GM21423 (cell line): ENCODE results near the gene GPR137.
A peak's percentile ranks its signal among the peaks of the same experiment; 100 is the strongest.
"Not testable (repeated sequence)": the region's sequence is repeated elsewhere in the genome, so short reads cannot be mapped to it uniquely, and the experiment has no call there.

Experiments used
- ATAC-seq: cut with Tn5 transposase; IDR thresholded peaks from one replicate; pipeline ENCODE4 v1.9.1; 2021; ENCODE audit warnings: mild to moderate bottlenecking, moderate library complexity; ENCODE audit not compliant: unreplicated experiment

GPR137 gene

DNA sequence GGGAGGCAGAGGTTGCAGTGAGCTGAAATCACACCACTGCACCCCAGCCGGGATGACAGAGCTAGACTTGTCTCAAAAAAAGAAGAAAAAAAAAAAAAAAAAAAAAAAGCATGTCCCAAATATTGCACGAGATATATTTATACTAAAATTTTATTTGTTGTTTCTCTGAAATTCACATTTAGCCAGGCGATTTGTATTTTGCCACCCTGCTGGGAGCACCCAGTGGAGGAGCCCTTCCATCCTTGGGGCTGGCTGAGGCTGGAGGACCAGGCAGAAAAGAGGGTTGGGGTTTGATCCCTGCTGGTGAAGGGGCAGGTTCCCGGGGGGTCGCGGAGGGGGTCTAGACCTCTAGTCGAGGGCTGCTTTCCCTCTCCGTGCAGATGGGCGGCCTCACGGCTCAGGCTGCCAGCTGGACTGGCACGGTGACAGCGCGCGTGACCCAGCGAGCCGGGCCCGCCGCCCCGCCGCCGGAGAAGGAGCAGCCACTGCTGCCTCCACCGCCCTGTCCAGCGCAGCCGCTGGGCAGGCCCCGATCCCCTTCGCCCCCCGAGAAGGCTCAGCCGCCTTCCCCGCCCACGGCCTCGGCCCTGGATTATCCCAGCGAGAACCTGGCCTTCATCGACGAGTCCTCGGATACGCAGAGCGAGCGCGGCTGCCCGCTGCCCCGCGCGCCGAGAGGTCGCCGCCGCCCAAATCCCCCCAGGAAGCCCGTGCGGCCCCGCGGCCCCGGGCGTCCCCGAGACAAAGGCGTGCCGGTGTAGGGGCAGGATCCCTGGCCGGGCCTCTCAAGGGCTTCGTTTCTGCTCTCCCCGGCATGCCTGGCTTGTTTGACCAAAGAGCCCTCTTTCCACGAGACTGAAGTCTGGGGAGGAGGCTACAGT is 13.6 kb downstream of the GPR137 start:
- ATAC-seq: no peak

DNA sequence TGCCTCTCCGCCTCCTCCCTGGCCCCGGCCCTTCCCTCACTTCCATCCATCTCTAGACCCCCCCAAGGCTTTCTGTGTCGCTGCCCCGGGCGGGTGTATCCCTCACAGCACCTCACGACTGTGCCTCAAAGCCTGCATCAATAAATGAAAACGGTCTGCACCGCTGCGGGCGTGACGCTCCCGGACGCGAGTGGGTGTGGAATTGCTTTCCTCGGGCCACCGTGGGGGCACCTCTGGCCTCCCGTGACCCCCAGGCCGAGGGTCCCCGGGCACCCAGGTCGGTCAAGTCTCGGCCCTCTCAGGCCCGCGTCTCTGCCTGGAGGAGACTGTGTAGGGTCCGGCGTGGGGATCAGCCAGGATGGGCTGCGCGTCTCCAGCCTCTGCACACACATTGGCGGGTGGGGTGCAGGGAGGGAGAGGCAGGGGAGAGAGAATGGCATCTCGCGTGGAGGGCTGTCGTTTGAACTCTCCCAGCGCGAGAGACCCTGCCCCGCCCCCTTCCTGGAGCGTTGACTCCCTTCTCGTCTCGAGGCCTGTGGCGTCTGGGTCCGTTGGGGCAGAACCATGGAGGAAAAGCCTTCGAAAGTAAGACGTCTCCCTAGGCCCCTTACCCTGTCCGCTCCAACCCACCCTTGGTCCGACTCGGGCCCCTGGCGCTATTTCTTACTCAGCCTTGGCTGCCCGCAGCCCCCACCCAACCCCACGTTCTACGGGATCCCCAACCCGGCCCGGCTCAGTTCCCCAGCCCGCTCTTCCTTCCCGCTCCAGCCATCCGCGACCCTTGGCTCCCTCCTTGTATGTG is 14.4 kb downstream of the GPR137 start, which contains the start of gene CATSPERZ:
TSS of gene CATSPERZ (plus strand) at position 512 of the 802 bp plus-strand sequence. CDS start at position 565, 53 bp downstream.
- ATAC-seq: no peak

DNA sequence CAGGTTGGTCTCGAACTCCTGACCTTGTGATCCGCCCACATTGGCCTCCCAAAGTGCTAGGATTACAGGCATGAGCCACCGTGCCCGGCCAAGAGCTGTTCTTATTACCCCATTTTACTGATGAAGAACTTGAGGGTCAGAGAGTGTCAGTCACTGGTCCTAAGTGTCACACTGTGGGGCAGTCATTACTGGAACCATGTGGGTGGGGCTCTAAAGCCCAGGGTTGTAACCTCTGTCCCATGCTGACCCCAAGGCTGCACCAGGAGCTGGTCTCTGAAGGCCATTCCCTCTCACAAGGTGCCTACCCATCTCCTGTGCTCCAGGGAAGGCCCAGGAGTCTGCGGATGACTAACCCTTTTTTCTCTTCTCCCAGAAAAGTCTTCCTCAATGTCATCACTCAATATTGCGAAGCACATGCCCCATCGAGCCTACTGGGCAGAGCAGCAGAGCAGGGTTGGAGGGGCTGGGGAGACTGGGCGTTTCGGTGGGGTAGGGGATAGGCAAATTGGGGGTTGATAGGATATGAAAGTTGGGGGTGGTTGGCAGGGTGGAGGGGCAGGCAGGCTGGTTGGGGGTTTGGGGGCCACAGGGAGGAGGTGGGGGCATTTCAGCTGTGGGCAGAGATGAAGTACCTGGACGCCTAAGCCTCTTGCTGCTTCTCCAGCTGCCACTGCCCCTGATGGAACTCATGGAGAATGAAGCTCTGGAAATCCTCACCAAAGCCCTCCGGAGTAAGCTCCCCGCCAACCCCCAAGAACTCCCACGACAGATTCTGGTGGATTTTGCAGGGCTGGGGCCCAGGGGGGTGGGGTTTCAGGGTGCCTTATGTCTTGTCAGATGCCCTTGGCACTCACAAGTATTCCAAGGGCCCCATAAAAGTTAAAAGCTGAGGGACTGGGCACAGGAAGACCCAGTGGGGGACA is 17.7 kb downstream of the GPR137 start:
- no peak for ATAC-seq

DNA sequence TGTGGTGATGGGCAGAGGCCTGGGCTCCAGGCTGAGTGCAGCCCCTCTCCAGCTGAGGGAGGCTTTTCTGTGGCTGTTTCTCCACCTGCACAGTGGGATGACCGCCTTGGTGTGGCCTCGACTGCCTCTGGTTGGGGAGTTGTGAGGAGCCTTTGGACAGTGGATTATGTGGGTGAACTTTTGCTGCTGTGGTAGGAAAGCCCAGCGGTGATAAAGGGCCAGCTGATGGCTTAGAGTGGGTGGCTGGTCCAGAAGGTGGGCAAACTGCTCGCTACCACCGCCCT is 18.3 kb downstream of the GPR137 start:
- no peak for ATAC-seq

DNA sequence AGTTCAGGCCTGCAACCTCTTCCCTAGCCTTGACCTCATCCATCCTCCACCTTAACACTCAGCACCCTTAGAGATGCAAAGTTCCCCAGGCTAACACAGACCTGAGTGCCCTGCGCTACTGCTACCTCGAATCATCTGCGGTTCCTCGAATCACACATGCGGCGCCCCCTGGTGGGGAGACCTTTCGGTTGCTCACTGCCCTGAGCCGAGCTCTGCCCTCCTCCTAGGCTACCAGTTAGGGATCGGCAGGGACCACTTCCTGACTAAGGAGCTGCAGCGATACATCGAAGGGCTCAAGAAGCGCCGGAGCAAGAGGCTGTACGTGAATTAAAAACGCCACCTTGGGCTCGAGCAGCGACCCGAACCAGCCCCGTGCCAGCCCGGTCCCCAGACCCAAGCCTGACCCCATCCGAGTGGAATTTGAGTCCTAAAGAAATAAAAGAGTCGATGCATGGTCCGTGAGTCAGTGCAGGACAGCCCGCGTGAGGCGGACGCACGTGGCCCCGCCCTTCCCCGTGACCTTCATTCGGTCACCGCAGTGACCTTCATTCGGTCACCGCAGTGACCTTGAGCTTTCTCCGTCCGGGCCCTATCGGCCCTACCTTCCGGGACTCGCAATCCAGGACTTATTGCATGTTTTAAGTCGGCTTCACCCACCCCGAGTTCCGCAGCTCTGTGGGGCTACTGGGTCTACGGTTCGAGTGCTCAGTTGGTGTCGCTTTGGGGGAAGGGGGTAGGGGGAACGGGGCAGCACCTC is 18.8 kb downstream of the GPR137 start:
- ATAC-seq: peak; percentile 31

DNA sequence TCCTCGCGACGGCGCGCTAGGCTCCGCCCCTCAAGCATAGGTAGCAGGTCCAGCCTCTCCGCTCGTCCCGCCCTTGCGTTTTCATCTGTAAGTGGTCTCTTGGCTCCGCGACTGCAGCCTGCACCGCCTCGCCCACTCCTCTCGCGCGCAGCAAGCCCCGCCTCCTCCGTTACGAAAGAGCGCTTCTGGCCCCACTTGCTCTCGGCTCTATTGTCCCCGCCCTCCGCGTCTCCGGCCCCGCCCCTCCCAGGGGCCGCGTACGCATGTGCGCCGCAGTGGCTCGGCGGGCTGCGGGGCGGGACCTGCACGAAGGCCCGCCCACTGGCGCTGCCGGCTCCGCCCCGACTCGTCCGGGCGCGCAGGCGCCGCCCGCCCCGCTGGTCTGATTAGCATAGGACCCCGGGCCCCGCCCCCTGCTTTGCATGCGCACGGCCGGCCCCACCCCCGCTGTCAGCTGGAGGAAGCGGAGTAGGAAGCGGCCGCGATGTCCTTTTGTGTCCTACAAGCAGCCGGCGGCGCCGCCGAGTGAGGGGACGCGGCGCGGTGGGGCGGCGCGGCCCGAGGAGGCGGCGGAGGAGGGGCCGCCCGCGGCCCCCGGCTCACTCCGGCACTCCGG is 19.5 kb downstream of the GPR137 start, which contains the start of gene ESRRA:
TSS of gene ESRRA (plus strand) at position 450 of the 616 bp plus-strand sequence. CDS start 1,656 bp downstream, outside the sequence.
- ATAC-seq: peak; percentile 69

DNA sequence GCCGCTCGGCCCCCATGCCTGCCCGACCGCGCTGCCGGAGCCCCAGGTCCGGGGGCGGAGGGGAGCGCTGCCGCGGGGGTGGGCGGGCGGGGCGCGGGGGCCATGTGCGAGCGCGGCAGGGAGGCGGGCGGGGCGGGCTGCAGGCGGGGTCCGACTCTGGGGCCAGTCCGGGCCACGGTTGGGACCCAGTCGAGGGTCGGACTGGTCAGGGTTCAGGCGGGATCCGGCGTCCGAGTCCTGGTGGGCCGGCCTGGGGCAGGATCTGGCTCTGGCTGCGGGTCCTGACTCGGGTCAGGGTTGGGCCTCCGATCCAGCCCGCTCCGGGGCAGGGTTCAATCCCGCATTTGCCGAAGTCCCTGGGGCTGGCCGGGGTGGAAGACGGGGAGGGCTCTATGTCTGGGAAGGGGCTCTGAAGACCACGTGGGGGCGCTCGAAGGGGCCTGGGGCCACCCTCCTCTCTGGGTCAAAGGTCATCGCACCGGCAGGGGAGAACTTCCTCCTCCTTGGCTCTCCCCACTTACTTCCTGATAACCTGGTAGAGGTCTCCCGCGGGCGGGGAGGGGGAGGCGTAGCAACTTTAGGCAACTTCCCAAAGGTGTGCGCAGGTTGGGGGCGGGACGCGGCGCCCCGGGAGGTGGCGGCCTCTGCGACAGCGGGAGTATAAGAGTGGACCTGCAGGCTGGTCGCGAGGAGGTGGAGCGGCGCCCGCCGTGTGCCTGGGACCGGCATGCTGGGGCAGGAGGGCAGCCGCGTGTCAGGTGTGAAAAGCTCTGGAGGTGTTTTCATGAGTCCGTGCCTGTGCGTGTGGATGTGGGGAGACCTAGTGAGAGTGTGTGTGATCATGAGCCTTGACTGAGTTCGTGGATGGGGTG is 20.3 kb downstream of the GPR137 start:
- peak; percentile 19 for ATAC-seq

DNA sequence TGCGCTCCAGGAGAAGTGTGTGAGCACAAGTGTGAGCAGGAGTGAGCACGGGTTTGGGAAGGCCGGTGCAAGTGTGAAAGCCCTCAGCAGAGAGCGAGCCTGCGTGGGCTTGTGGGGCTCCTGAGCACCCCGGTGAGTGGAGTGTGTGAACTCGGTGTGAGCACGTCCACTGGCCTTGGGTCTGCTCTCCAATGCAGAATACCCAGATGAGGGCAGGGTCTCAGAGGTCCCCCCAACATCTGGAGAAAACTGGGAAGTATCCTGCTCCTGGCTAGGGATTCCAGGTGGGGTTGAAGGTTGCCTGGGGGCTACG is 20.9 kb downstream of the GPR137 start:
- ATAC-seq: no peak

DNA sequence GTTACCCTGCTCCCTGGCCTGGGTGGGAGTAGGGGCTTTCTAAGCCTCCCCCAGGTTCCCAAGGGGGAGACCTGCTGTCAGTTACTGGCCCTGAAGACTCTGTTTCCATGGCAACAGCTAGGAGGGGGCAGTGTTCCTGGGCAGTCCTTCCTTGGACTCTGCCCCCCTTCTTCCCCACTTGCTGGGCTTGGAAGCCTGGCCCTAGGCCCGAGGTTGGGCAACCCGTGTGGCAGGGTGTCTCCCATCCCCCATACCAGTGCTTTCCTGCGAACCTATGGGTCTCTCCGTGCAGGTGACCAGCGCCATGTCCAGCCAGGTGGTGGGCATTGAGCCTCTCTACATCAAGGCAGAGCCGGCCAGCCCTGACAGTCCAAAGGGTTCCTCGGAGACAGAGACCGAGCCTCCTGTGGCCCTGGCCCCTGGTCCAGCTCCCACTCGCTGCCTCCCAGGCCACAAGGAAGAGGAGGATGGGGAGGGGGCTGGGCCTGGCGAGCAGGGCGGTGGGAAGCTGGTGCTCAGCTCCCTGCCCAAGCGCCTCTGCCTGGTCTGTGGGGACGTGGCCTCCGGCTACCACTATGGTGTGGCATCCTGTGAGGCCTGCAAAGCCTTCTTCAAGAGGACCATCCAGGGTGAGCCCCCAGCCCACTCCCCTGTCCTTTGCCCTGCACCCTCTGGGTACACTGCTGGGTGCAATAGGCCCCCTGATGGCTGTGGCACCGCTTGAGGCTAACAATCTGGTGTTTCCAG is 21.4 kb downstream of the GPR137 start:
- no peak for ATAC-seq

DNA sequence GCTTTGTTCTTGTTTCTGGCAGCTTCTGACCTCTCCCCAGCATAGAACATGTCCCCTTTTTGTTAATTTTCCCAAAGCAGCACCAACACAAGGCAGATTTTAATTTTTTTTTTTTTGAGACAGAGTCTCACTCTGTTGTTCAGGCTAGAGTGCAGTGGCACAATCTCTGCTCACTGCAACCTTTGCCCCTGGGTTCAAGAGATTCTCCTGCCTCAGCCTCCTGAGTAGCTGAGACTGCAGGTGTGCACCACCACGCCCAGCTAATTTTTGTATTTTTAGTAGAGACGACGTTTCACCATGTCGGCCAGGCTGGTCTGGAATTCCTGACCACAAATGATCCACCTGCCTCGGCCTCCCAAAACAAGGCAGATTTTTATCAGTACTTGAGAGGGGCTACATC is 22.1 kb downstream of the GPR137 start:
- ATAC-seq: not testable (repeated sequence)

DNA sequence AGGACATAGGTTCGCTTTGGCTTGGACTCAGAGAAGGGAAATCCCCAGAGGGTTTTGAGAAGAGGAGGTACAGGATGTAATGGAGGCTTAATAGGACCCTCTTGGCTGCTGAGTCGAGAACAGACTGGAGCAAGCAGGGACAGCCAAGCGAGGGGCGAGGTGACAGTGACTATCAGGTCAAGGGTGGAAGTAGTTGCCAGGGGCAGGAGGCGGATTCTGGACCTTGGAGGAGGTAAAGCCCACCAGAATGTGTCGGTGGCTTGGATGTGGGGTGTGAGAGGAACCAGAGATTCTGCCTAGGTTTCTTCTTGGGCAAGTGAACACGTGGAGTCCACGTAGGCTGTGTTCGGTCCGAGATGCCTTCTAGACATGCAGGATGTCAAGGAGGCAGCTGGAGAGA is 27.3 kb downstream of the GPR137 start:
- ATAC-seq: no peak

DNA sequence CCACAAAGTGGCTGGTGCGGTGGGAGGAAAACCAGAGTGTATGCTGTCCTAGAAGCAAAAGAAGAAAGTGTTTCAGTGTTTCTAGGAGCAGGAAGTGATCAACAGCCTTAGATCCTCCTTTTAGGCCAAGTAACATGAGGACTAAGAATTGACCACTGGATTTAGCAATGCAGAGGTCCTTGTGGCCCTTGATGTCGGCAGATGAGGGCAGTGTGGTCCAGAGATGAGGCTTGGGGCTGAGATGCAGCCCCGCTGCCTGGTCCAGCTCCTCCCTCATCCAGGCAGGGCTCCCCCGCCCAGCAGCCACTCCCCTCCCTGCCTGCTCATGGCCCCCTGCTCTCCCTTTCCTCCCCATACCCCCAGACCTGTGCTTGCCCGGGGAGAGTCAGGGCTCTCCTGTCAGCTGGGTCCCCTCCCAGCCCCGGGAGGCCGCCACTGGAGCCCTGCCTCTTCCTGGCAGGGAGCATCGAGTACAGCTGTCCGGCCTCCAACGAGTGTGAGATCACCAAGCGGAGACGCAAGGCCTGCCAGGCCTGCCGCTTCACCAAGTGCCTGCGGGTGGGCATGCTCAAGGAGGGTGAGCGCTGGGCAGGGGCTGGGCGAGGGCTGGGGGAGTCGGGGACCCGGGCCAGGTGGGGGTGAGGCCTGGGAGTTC is 28.0 kb downstream of the GPR137 start:
- no peak for ATAC-seq

DNA sequence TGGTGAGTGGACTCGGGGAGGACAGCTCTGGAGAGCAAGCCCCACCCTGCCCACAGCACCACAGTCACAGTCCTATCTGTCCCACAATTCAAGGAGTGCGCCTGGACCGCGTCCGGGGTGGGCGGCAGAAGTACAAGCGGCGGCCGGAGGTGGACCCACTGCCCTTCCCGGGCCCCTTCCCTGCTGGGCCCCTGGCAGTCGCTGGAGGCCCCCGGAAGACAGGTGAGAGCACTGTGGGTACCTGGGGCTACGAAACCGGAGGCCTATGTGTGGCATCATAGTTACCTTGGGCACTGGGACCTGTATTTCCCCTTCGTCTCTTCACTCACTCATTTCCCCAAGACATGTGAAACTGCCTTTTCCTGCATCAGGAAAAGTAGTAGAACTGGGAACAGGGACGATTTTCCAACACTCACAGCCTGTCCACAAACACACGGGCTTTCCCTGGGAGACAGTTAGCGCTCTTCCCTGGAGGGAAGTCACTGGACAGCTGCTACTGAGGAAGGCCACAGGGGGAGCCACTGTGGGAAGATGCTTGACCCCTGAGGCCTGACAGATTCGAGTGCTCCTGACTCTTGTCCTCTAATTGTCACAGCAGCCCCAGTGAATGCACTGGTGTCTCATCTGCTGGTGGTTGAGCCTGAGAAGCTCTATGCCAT is 28.6 kb downstream of the GPR137 start:
- no peak for ATAC-seq

DNA sequence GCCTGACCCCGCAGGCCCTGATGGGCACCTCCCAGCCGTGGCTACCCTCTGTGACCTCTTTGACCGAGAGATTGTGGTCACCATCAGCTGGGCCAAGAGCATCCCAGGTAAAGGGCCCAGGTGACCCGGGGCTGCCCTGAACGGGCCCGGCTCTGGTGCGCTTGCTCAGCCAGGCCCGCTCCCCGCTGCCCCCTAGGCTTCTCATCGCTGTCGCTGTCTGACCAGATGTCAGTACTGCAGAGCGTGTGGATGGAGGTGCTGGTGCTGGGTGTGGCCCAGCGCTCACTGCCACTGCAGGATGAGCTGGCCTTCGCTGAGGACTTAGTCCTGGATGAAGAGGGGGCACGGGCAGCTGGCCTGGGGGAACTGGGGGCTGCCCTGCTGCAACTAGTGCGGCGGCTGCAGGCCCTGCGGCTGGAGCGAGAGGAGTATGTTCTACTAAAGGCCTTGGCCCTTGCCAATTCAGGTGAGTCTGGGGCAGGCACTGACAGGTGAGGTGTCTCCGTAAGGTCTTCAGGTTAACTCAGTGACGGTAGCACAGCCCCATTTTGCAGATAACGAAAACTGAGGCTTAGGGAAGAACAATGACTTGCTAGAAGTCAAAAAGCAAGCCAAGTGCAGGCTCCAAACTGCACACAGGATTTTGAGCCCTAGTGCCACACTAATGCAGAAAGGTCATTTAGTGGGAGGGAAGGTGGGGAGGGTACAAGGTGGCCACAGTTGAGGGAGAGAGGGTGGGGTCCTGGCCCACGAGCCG is 29.3 kb downstream of the GPR137 start:
- no peak for ATAC-seq

DNA sequence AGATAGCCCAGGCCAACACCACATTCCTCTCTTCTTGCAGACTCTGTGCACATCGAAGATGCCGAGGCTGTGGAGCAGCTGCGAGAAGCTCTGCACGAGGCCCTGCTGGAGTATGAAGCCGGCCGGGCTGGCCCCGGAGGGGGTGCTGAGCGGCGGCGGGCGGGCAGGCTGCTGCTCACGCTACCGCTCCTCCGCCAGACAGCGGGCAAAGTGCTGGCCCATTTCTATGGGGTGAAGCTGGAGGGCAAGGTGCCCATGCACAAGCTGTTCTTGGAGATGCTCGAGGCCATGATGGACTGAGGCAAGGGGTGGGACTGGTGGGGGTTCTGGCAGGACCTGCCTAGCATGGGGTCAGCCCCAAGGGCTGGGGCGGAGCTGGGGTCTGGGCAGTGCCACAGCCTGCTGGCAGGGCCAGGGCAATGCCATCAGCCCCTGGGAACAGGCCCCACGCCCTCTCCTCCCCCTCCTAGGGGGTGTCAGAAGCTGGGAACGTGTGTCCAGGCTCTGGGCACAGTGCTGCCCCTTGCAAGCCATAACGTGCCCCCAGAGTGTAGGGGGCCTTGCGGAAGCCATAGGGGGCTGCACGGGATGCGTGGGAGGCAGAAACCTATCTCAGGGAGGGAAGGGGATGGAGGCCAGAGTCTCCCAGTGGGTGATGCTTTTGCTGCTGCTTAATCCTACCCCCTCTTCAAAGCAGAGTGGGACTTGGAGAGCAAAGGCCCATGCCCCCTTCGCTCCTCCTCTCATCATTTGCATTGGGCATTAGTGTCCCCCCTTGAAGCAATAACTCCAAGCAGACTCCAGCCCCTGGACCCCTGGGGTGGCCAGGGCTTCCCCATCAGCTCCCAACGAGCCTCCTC is 30.2 kb downstream of the GPR137 start:
- ATAC-seq: not testable (repeated sequence)
